Right lobe of liver (tissue), 6 donors: Measurements from ENCODE around the gene KLB. TPM values are rescaled to one million over a fixed set of nuclear protein-coding genes. Genes with fewer than 3 reads are reported as not detected.

Experiments used
- ATAC-seq, 4 donors: fragments of 200-7000 bp; cut with Tn5 transposase; one replicate each; pipeline ENCODE4 v1.9.1; 2020; ENCODE audit warnings: mild to moderate bottlenecking in 4 of 4, moderate library complexity in 4 of 4
- DNase-seq, 3 donors: peaks; one replicate each; pipeline ENCODE4 v3.0.0-alpha.2; 2020
- H3K27ac ChIP-seq, 3 donors: fragments of 200-600 bp; one replicate each; pipeline ENCODE4 v1.8.0; 2022
- H3K27me3 ChIP-seq, 2 donors: fragments of 200-600 bp; one replicate each; pipeline ENCODE4 v1.8.0; 2022
- H3K36me3 ChIP-seq, 4 donors: fragments of 200-600 bp; sonication (generic) in 1 of 4; one replicate each; pipeline versions ENCODE4 v1.5.1 to v1.8.0; 2017 to 2022; ENCODE audit warnings: control low read depth in 1 of 4
- H3K4me1 ChIP-seq, 4 donors: fragments of 200-600 bp; sonication (generic) in 1 of 4; one replicate each; pipeline versions ENCODE4 v1.5.1 to v1.8.0; 2017 to 2022; ENCODE audit warnings: control low read depth in 1 of 4
- H3K4me3 ChIP-seq, 3 donors: fragments of 200-600 bp; one replicate each; pipeline ENCODE4 v1.8.0; 2022
- H3K9me3 ChIP-seq, 4 donors: fragments of 200-600 bp; sonication (generic) in 1 of 4; one replicate each; pipeline versions ENCODE4 v1.5.1 to v1.8.0; 2017 to 2022; ENCODE audit warnings: control low read depth in 1 of 4
- CTCF ChIP-seq, 4 donors: fragments of 200-600 bp in 3 of 4; fragments of 450-650 bp in 1 of 4; IDR thresholded peaks; one replicate each; pipeline versions ENCODE4 v1.5.1 to v1.8.0; 2016 to 2022; ENCODE audit warnings: antibody characterized with exemption in 4 of 4, mild to moderate bottlenecking in 2 of 4
- POLR2A ChIP-seq: fragments of 450-650 bp; IDR thresholded peaks from one replicate; pipeline ENCODE4 v1.6.1; 2017; ENCODE audit warnings: antibody characterized with exemption, mild to moderate bottlenecking
- WGBS: methylation state at CpG from one replicate; pipeline ENCODE4 v1.1.6; 2018; ENCODE audit warnings: low coverage, low lambda C conversion rate; ENCODE audit not compliant: insufficient coverage; ENCODE audit errors: missing lambda C conversion rate; 5-methylcytosine and 5-hydroxymethylcytosine counted together
- intact Hi-C, 2 donors: fragments of 100-400 bp; cut with DNase I; formaldehyde crosslinking; loops; one replicate each; pipeline versions ENCODE4 v1.11.2 to v1.14.1; 2022
- total RNA-seq, 6 experiments: library from RNA; depleted of rRNA in 2 of 6; stranded (reverse); fragments of >200 nt in 2 of 6; fragmentation: NEBNext Ultra II Directional in 3 of 6; extraction: Animal tissue kit (Norgen Biotek cat#: 25700) in 3 of 6; gene quantifications; one replicate each; pipeline versions ENCODE4 v1.1.0 to v1.2.4, GENCODE V29; 2016 to 2023
- donor health status: DM: no; HTN: yes; CAD: no.
- donor health status: DM: no; HTN: no; CAD: no.
- donor health status: DM: no; HTN: no; CAD: no.
- donor health status: DM: no; HTN: yes; CAD: no.
- donor health status: DM: no; HTN: yes; CAD: no.

KLB gene
- total RNA-seq, 6 experiments from 2014 or later = 12.3 to 54.5 (median 17.5) TPM

- Histone ChIP-seq H3K27me3 (no peaks in the 10 kb centered on the region), H3K27ac (no peak overlapping the region), H3K9me3 (no peaks in the 10 kb centered on the region), H3K4me3 (no peak overlapping the region), H3K36me3 (peaks cover 0 to 88% (median 28%) of the 10 kb centered on the region in 4 donors), H3K4me1 (peaks cover 0 to 28% (median 12%) of the 10 kb centered on the region in 4 donors)
- TF ChIP-seq CTCF (IDR thresholded peaks at IDR 0.05) = no peak
- TF ChIP-seq POLR2A = no peak
- 82% methylated on average over 3 of the region's 6 CpGs for WGBS
- DNase-seq = no peak
- ATAC-seq = no peak
- intact Hi-C loops = no loop called here
These were observed 45.6 kb downstream of the KLB start for GRCh38 chr4:39452153-39452859.

- H3K27ac ChIP-seq = no peak overlapping the region
- TF ChIP-seq CTCF (IDR thresholded peaks at IDR 0.05) (no peak), POLR2A (no peak)
- peaks cover 0 to 34% (median 12%) of the 10 kb centered on the region in 4 donors for H3K4me1 ChIP-seq
- no peak overlapping the region for H3K4me3 ChIP-seq
- H3K27me3 ChIP-seq = no peaks in the 10 kb centered on the region
- H3K9me3 ChIP-seq = no peaks in the 10 kb centered on the region
- intact Hi-C loops = no loop called here
- DNase-seq (no peak), ATAC-seq (no peak)
- 85% methylated on average over 11 of the region's 11 CpGs for whole genome bisulfite sequencing
- H3K36me3 ChIP-seq = peaks cover 0 to 82% (median 27%) of the 10 kb centered on the region in 4 donors
These were observed 46.3 kb downstream of the KLB start for GRCh38 chr4:39452860-39453587.

GRCh38 chr4:39453738-39454137 is 47.0 kb downstream of the KLB start:
- Histone ChIP-seq H3K4me3 (no peak overlapping the region), H3K27me3 (no peaks in the 10 kb centered on the region), H3K9me3 (no peaks in the 10 kb centered on the region), H3K36me3 (peaks cover 0 to 76% (median 27%) of the 10 kb centered on the region in 4 donors), H3K4me1 (peaks cover 0 to 34% (median 12%) of the 10 kb centered on the region in 4 donors), H3K27ac (no peak overlapping the region)
- ATAC-seq (no peak), DNase-seq (no peak)
- 36% methylated on average over 2 of the region's 2 CpGs for WGBS
- no peak for TF ChIP-seq CTCF (IDR thresholded peaks at IDR 0.05)
- TF ChIP-seq POLR2A = no peak
- intact Hi-C loops = no loop called here

GRCh38 chr4:39455486-39455885 is 48.8 kb downstream of the KLB start:
- Histone ChIP-seq H3K9me3 (no peaks in the 10 kb centered on the region), H3K27ac (no peak overlapping the region), H3K4me1 (peaks cover 0 to 28% (median 11%) of the 10 kb centered on the region in 4 donors), H3K27me3 (no peaks in the 10 kb centered on the region), H3K4me3 (no peak overlapping the region), H3K36me3 (peaks cover 0 to 61% (median 27%) of the 10 kb centered on the region in 4 donors)
- intact Hi-C loops = no loop called here
- 88% methylated on average over 6 of the region's 6 CpGs for WGBS
- DNase-seq (no peak), ATAC-seq (no peak)
- TF ChIP-seq POLR2A (no peak), CTCF (IDR thresholded peaks at IDR 0.05) (no peak)
